Ascending aorta (tissue), 2 donors: Measurements from ENCODE around the gene PACSIN3. TPM values are rescaled to one million over a fixed set of nuclear protein-coding genes. Genes with fewer than 3 reads are reported as not detected.

Source experiments
- DNase-seq, 2 donors: peaks; one replicate each; pipeline ENCODE4 v3.0.0-alpha.2; 2019; ENCODE audit warnings: low spot score in 2 of 2
- H3K27ac ChIP-seq, 2 donors: fragments of 200-600 bp; sonication (generic); one replicate each; pipeline ENCODE4 v1.5.1; 2016 to 2017; ENCODE audit warnings: mild to moderate bottlenecking in 1 of 2
- H3K27me3 ChIP-seq: fragments of 200-600 bp; sonication (generic); one replicate; pipeline ENCODE4 v1.5.1; 2017
- H3K36me3 ChIP-seq, 2 donors: fragments of 200-600 bp; sonication (generic); one replicate each; pipeline ENCODE4 v1.5.1; 2016
- H3K4me1 ChIP-seq, 2 donors: fragments of 200-600 bp; sonication (generic); one replicate each; pipeline ENCODE4 v1.5.1; 2016 to 2017; ENCODE audit warnings: mild to moderate bottlenecking in 1 of 2
- H3K4me3 ChIP-seq, 2 donors: fragments of 200-600 bp; sonication (generic); one replicate each; pipeline ENCODE4 v1.5.1; 2016 to 2017; ENCODE audit warnings: mild to moderate bottlenecking in 1 of 2
- H3K9me3 ChIP-seq, 2 donors: fragments of 200-600 bp; sonication (generic); one replicate each; pipeline ENCODE4 v1.5.1; 2016
- intact Hi-C: fragments of 100-400 bp; cut with DNase I; formaldehyde crosslinking; loops from one replicate; pipeline ENCODE4 v1.15.1; 2023
- total RNA-seq: library from RNA; depleted of rRNA; stranded (reverse); fragments of >200 nt; gene quantifications from one replicate; pipeline ENCODE4 v1.1.0, GENCODE V29; 2016
- TF ChIP-seq, protein P1 (sequence below), 3 experiments: fragments of 200-600 bp in 2 of 3; fragments of 450-650 bp in 1 of 3; sonication (generic) in 2 of 3; IDR thresholded peaks; one replicate each; pipeline ENCODE4 v1.5.1; 2016 to 2019; ENCODE audit warnings: antibody characterized with exemption in 3 of 3, mild to moderate bottlenecking in 1 of 3, moderate library complexity in 1 of 3

Gene PACSIN3
- total RNA-seq, 1 donor from 2014 or later, result 32.7 TPM

DNA sequence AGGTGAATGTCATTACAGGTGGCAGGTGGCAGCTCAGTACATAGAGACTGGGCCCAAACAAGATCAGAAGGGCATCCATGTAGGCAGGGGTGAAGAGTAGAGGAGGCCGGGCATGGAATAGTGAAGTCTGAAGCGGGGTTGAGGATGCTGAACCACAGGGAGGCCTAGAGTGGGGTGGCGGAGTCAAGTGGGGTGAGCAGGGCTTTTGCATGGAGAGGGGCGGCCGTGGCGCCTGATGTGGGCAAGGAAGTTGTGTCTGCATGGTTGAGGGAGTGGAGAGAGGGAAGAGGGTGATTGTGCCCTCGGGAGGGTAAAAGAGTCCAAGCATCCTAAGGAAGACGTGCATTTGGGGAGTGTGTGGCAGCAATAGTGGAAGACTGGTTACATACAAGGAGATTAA, 42.9 kb upstream of the PACSIN3 start:
- Histone ChIP-seq H3K27ac (no peak overlapping the region), H3K27me3 (no peaks in the 10 kb centered on the region), H3K9me3 (no peaks in the 10 kb centered on the region), H3K4me1 (no peaks in the 10 kb centered on the region), H3K36me3 (peaks cover 46 to 80% of the 10 kb centered on the region in 2 donors), H3K4me3 (no peak overlapping the region)
- TF ChIP-seq, protein P1, sequence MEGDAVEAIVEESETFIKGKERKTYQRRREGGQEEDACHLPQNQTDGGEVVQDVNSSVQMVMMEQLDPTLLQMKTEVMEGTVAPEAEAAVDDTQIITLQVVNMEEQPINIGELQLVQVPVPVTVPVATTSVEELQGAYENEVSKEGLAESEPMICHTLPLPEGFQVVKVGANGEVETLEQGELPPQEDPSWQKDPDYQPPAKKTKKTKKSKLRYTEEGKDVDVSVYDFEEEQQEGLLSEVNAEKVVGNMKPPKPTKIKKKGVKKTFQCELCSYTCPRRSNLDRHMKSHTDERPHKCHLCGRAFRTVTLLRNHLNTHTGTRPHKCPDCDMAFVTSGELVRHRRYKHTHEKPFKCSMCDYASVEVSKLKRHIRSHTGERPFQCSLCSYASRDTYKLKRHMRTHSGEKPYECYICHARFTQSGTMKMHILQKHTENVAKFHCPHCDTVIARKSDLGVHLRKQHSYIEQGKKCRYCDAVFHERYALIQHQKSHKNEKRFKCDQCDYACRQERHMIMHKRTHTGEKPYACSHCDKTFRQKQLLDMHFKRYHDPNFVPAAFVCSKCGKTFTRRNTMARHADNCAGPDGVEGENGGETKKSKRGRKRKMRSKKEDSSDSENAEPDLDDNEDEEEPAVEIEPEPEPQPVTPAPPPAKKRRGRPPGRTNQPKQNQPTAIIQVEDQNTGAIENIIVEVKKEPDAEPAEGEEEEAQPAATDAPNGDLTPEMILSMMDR (IDR thresholded peaks at IDR 0.05), result no peak
- intact Hi-C loops, result no loop called here
- no peak for DNase-seq

DNA sequence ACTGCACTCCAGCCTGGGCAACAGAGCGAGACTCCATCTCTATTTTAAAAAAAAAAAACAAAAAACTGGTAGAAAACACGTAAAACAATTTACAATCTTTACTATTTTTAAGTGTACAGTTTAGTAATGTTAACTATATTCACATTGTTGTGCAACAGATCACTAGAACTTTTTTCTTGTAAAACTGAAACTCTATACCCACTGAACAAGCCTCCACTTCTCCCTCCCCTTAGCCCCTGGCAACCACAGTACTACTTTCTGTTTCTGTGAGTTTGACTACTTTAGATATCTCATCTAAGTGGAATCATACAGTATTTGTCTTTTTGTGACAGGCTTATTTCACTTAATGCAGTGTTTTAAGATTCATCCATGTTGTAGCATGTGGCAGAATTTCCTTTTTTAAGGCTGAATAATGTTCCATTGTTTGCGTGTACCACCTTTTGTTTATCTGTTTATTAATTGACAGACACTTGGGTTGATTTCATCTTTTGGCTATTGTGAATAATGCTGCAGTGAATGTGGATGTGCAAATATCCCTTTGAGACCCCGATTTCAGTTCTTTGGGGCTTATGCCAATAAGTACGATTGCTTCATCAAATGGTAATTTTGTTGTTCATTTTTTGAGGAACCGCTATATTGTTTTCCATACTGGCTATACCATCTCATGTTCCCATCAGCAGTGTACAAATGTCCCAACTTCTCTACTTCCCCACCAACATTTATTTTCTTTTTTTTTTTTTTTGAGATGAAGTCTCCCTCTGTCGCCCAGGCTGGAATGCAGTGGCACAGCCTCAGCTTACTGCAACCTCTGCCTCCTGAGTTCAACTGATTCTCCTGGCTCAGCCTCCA, 39.5 kb upstream of the PACSIN3 start:
- TF ChIP-seq, protein P1 (IDR thresholded peaks at IDR 0.05), result no peak
- no peak for DNase-seq
- Histone ChIP-seq H3K4me3 (no peak overlapping the region), H3K27me3 (no peaks in the 10 kb centered on the region), H3K9me3 (no peaks in the 10 kb centered on the region), H3K4me1 (peaks cover 0 to under 1% of the 10 kb centered on the region in 2 donors), H3K36me3 (peaks cover 51 to 83% of the 10 kb centered on the region in 2 donors), H3K27ac (no peak overlapping the region)
- intact Hi-C loops, result no loop called here

DNA sequence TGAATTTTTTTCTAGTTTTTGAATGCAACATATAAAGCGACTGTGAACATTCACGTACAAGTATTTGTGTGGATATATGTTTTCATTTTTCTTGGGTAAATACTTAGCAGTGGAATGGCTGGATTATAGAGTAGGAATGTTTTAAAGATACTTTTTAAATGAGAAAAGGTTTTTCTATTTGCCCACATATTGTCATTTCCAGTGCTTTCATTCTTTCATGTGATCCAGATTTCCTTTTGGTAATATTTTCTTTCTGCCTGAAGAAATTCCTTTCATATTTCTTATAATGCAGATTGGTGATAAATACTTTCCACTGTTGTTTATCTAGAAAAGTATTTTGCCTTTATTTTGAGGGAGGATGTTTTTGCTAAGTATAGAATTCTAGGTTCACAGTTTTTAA, 36.5 kb upstream of the PACSIN3 start:
- Histone ChIP-seq H3K4me1 (peaks cover 4 to 13% of the 10 kb centered on the region in 2 donors), H3K27ac (no peak overlapping the region), H3K9me3 (no peaks in the 10 kb centered on the region), H3K27me3 (no peaks in the 10 kb centered on the region), H3K4me3 (no peak overlapping the region), H3K36me3 (peaks cover 56 to 85% of the 10 kb centered on the region in 2 donors)
- TF ChIP-seq, protein P1 (IDR thresholded peaks at IDR 0.05), result no peak
- intact Hi-C loops, result no loop called here
- DNase-seq, result no peak

DNA sequence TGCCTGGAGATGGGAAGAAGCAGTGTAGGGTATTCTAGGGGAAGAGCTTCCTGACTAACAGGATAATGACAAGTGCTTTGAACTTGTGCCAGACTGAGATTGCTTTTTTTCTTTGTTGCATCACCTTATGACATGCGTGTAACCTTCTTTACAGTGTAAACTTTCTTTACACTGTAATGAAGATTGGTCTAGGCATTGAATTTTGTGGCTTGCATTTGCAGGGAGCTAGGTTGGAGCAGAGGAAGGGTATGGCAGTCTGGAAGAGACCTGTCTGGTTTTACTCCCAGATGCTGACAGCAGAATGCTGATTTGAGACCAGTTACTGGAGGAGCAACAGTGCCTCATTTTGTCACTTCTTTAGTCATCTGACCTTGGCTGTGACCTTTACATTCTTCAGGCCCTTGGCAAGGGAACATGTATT, 34.2 kb upstream of the PACSIN3 start:
- H3K4me1 ChIP-seq, result peaks cover 7 to 24% of the 10 kb centered on the region in 2 donors
- intact Hi-C loops, result no loop called here
- TF ChIP-seq, protein P1 (IDR thresholded peaks at IDR 0.05), result no peak
- no peak overlapping the region for H3K4me3 ChIP-seq
- peaks cover 34 to 68% of the 10 kb centered on the region in 2 donors for H3K36me3 ChIP-seq
- DNase-seq, result no peak
- no peaks in the 10 kb centered on the region for H3K9me3 ChIP-seq
- H3K27me3 ChIP-seq, result no peaks in the 10 kb centered on the region
- peak overlapping the region in 1 of 2 donors; percentile 19 for H3K27ac ChIP-seq

DNA sequence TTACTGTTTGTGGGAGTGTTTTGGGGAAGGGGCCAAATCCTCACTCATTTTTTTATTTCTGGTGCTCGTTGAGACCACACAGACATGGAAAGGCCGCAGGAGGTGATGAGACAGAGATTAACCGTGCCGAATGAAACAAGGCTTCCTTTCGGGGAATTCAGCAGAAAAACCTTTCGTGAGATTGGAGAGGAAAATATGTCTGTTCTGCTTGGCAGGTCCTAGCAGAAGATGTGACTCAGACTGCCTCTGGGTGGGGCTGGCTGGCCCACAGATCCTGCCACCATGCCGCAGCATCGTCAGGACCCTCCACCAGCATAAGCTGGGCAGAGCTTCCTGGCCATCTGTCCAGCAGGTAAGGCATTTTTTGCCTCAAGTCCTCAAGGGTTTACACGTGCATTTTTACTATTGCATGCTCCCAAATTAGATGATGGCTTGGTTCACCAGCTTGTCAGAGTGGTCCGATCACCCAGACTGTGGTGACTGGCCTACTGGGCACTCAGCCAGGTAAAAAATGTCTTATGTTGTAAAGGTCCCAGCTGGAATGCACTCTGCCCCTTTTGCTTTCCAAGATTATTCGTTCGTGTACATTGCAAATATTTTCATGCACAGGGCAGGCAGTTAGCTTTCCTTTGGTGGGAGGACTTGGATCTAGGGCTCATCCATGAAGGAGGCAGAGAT, 30.0 kb upstream of the PACSIN3 start:
- no peaks in the 10 kb centered on the region for H3K27me3 ChIP-seq
- TF ChIP-seq, protein P1 (IDR thresholded peaks at IDR 0.05), result no peak
- H3K4me3 ChIP-seq, result peak overlapping the region; percentile 61 to 72
- H3K36me3 ChIP-seq, result peaks cover 13 to 35% of the 10 kb centered on the region in 2 donors
- intact Hi-C loops, result loop anchor here (1.0 kb wide), 1 partner anchor 39 kb away; no protein-coding TSS in a partner anchor
- peaks cover 7 to 27% of the 10 kb centered on the region in 2 donors for H3K4me1 ChIP-seq
- peak in 1 of 2 donors; percentile 84 for DNase-seq
- H3K27ac ChIP-seq, result peak overlapping the region; percentile 95 to 97
- H3K9me3 ChIP-seq, result no peaks in the 10 kb centered on the region
